GOT3 (cell line): ENCODE measurements around the gene NBPF26.
A peak's percentile ranks its signal among the peaks of the same experiment; 100 is the strongest.
"Not testable (repeated sequence)": the region's sequence is repeated elsewhere in the genome, so short reads cannot be mapped to it uniquely, and the experiment has no call there.

Experiments
- DNase-seq: peaks from one replicate; lab custom pipeline; 2025; ENCODE audit warnings: mixed read lengths; lab: John Stamatoyannopoulos, UW

The NBPF26 gene

DNA sequence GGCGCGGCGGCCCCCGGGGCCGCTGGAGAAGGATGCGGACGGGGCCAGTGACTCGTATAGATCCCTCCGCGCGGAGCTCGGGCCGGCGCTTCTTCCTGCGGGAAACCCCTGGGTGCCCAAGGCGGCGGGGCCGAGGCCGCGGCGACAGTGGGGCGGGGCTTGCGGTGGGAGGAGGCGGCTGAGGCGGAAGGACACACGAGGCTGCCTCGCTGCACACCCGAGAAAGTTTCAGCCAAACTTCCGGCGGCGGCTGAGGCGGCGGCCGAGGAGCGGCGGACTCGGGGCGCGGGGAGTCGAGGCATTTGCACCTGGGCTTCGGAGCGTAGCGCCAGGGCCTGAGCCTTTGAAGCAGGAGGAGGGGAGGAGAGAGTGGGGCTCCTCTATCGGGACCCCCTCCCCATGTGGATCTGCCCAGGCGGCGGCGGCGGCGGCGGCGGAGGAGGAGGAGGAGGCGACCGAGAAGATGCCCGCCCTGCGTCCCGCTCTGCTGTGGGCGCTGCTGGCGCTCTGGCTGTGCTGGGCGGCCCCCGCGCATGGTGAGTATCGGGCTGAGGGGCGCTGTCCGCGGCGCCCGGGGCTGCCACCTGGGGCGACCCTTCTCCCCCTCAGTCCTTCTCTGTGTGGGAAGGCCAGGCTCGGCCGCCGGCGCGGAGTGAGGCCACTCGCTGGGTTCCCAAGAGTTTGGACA, at the start of gene NBPF26:
Gene NBPF26, plus strand, starts transcription at position 231 of the 688 bp plus-strand sequence.
- DNase-seq: peak; percentile 9

DNA sequence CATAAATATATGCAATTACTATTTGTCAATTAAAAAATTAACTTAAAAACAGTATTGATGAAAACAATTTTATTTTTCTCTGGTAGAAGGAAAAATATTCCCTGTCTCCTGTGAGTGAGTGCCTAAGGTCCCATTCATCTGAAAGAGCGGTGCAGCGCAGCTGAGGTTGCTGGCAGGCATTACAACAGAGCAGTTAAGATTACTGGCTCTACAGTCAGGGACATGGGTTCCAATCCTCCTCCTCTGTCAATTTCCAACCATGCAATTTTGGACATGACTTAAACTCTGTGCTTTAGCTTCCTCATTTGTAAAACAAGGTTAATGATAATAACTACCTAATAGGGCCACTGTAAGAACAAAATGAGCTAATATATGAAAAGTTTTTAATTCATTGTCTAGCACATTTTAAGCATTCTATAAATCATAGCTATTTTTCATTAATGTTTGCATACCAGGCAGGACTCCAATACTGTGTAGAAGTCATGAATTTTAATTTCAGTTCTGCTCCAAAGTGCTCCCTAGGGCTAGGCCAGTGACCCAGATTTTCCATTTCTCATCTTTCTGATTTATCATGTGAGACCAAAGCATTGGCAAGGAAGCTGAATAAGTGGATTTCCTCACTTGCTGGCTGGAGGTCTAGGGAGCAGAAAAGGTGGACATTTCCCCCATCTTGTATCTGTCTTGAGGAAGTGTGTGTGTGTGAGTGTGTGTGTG, 43.5 kb upstream of the NBPF26 start:
- not testable (repeated sequence) for DNase-seq

DNA sequence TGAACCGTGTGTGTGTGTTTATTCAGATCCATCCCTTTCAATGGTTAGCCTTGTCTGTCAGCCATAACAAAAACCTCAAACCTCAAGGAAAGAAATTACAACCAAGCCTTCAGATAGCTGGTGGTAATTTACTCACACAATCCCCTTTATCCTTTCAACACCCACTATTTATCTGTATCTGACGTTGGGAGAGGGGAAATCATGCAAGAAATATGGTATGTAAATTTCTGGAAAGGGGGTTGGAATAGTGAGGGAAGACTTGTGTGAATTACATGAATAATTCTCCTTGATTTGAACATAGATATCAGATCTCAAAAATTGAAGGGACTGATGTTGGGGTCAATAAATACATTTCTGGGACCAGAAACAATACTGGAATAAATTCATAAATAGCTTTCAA, 42.8 kb upstream of the NBPF26 start:
- not testable (repeated sequence) for DNase-seq

DNA sequence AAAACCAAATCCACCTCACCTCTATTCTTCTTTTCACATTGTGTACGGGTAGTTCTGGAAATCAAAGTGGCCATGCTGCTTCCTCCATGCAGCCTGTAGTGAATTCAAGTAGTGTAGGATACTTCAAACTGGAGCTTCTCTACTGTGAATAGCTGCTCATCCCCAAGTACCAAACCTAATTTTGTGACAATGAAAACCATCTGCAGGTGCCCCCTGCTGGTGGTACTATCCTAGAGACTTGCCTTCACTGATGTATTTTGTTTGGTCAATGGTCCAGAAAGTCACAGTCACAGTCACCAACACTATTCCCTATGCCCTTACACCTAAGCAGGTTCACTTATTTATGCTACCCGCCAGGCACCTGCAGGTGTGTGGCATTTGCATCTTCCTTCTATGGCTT, 39.3 kb upstream of the NBPF26 start:
- not testable (repeated sequence) for DNase-seq

DNA sequence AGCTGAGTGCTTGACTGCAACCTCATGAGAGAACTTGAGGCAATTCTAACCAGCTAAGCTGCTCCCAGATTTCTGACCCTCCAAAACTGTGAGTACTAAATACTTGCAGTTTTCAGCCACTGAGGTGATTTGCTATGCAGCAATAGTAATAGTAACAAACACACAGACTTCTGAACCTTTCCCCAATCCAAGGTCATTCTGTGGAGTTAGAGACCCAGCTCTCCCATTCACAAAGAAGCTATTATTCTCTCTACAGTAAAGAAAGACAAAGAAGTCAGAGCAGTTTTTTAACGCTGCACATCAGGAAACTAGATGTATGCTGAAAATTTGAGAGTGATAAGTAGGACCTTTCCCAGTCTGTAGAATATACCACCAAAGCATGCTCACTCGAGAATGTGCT, 38.1 kb upstream of the NBPF26 start:
- DNase-seq: not testable (repeated sequence)

DNA sequence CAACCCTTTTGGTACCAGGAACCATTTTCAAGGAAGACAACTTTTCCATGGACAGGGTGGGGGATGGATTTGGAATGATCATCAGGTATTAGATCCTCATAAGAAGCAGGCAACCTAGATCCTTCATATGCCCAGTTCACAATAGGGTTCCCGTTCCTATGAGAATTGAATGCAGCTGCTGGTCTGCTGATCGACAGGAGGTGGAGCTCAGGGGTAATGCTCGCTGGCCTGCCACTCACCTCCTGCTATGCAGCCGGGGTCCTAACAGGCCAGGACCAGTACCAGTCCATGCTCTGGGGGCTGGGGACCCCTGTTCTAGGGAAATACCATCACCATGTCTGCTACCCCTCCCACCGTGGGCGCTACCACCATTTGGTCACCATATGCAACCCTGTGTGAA, 36.5 kb upstream of the NBPF26 start:
- DNase-seq: not testable (repeated sequence)

DNA sequence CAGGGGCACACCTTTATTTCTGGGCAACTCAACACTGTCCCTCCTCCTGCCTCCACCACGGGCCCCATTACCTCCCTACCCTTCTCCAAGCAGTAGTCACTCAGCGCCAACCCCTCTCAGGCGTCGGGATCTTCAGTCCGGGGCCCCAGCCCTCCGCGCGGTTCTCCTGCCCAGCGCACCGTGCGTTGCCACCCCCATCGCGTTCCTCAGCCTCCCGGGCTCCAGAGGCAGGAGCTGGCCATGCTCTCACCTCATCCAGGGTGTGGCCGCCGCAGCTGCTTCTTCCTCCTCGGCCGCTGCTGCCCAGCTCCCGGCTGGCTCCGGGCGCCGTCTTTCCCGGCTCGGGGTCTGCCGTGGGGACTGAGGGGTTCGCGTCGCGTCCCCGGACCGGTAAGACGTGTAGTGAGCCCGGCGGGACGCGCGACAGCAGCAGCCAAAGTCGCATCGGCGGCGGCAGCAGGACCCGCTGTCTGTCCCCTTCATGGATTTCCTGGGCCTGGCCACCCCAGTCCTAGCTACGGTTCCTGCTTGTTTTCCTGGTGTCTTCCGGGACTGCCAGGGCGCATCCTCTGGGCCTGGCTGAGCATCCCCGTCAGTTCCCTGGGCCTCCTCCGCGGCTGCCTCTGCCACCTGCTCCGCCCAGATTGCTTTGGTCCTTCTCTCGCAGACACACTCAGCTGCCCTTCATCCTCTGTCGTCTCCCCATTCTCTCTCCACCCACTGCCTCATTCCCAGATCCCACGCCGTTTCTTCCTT, 22.8 kb upstream of the NBPF26 start:
- not testable (repeated sequence) for DNase-seq

DNA sequence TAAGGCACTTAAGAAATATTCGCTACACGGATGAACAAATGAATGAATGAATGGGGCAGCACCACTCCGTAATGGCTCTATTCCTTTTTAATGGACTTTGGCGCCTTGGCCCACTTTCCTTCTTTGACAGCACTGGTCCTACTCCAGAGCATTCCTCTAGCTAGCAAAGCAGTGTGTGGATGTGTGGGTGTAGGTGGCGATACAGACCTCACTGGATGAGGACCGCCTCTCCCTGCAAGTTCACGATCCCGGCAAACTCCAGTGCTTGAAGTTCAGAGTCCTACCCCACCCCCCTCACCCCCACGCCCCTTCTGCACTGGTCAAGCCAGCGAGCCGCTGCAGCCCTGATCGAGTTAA, 409 bp upstream of the NBPF26 start:
- DNase-seq: not testable (repeated sequence)

DNA sequence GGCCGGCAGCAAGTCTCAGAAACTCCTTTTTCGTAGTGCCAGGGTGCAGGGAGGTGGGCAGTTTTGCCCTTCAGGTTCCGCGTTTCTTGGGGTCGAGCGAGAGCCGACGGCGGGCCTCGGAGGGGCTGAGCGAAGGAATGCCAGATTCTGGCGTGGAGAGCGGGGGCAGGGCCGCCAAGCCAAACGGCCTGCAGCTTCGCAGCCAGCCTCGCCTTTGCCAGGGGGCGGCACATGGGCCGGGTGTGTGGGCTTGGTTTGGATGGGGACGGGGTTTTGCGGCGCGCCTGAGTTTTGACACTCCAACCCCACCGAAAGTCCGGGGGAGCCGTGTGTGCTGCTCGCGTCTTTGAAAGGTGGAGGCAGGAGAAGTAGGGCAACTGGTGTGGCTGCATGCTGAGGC, 762 bp downstream of the NBPF26 start:
- not testable (repeated sequence) for DNase-seq

DNA sequence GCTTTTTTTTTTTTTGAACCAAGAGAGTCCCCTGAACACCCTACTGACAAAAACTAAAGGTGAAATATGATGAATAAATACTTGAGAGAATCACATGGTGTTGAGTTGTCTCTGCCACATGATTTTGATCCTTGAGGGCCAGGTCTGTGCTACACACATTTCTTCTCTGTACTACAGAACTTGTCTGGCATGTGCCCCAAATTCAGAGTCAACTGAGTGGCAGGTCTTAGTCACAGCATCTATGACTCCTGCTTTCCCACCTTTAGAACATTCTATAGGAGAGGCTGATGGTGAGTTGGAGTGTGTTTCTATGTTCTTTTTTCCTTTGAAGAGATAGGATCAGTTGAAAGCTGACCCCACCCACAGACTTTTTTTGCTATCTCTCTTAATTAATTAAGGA, 5.1 kb downstream of the NBPF26 start:
- DNase-seq: not testable (repeated sequence)

DNA sequence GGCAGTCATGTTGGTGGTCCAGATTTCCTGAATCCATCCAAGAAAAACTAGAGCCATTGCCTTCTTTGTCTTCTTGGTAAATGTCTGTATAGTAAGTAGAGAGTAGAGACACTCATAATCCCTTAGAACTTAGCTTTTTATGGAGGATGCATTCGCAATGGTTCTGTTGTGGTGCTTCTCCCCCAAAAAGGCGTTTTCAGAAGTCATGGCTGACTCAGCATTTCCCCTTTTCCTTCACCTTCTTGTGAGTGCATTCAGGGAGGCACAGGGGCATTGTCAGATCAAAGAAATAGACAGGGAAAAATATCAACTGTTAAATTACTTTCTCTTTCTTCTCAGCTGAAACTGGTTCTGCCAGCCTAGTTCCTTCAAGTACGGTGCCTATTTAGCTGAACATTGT, 45.3 kb downstream of the NBPF26 start:
- DNase-seq: not testable (repeated sequence)

DNA sequence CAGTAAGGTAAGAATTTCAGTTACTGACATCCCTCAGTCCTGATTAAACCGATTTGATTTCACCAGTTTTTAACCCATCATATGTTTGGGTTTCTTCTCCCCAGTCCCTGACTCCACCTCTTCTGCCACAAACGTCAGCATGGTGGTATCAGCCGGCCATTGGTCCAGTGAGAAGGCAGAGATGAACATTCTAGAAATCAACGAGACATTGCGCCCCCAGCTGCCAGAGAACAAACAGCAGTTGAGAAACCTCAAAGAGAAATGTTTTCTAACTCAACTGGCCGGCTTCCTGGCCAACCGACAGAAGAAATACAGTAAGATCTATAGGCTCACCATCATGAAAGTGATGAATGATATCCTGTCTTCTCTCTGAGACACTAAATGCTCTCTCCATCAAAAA, 81.7 kb downstream of the NBPF26 start:
- DNase-seq: not testable (repeated sequence)

DNA sequence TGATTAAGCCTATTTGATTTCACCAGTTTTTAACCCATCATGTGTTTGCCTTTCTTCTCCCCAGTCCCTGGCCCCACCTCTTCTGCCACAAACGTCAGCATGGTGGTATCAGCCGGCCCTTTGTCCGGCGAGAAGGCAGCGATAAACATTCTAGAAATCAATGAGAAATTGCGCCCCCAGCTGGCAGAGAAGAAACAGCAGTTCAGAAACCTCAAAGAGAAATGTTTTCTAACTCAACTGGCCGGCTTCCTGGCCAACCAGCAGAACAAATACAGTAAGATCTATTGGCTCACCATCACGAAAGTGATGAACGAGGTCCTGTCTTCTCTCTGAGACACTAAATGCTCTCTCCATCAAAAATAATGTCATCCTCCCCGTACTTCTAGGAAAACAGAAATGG, 88.1 kb downstream of the NBPF26 start:
- not testable (repeated sequence) for DNase-seq

DNA sequence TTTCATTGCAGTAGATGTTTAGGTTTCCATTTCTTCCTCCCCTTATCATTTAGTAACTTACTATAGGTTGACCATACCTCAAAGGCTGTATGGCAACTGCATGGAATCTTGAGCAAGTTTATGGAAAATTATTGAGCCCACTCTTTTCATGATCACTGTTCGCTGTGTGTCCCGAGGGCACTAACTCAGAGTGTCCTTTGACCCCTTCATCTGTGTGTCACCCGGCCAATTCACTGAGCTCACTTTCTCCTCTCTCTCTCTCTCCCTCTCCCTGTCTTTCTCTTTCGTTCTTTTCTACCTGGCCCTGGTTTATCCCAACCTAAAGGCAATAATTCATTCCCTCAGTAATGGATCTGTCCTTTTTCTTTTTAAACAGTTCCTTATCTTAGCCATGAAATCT, 101.3 kb downstream of the NBPF26 start:
- not testable (repeated sequence) for DNase-seq

DNA sequence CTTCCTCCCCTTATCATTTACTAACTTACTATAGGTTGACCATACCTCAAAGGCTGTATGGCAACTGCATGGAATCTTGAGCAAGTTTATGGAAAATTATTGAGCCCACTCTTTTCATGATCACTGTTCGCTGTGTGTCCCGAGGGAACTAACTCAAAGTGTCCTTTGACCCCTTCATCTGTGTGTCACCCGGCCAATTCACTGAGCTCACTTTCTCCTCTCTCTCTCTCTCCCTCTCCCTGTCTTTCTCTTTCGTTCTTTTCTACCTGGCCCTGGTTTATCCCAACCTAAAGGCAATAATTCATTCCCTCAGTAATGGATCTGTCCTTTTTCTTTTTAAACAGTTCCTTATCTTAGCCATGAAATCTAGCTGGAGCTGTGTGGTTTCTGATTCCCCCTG, 102.9 kb downstream of the NBPF26 start:
- not testable (repeated sequence) for DNase-seq

DNA sequence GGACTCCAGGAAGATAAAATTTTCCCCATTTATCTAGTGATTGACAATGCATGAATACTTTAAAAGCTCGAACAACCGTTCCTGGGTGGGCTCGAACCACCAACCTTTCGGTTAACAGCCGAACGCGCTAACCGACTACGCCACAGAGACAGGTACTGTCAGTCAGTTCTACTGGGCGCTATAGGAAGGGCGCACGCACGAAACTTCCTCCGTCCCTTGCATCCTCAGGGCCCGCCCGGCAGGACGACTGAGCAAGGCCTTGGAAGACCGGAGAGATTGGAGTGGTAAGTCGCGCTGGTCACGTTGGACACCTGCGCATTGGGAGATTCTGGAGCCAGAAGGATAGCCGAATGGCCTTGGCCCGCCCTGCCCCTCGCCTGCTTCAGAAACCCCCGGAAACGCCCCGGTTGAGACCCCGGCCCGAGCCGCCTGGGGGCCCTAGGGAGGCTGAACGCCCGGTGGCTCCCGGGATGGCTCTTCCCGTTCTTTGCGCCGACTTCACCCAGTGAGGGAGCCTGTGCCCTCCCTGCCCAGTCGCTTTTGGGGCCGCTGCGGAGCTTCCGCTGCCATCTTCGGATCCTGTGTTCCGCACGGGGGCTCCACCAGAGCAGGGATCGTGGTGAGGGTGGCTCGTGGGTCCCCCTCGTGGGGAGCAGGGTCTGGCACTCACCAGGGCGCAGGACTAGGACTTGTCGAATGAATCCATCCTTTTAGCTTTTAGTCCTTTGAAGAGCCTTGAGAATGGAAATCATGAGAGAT, 120.6 kb downstream of the NBPF26 start:
- not testable (repeated sequence) for DNase-seq

DNA sequence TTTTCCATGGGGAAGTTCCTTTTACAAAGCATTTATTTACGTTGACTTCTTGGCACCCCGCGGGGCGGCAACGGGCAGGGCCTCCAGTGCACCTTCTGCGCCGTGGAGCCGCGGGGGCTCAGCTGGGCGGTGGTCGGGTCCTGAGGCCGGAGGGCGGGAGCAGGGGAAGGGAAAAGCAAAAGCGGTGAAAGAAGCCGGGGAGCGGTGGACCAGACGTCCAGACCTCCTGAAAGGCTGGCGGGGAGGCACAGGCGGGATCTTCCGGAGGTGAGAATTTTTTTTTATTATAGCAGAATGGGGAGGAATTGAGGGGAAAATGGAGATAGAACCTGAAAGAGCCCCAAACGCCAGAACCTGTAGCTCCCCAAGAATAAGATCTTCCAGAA, 121.2 kb downstream of the NBPF26 start:
- not testable (repeated sequence) for DNase-seq

DNA sequence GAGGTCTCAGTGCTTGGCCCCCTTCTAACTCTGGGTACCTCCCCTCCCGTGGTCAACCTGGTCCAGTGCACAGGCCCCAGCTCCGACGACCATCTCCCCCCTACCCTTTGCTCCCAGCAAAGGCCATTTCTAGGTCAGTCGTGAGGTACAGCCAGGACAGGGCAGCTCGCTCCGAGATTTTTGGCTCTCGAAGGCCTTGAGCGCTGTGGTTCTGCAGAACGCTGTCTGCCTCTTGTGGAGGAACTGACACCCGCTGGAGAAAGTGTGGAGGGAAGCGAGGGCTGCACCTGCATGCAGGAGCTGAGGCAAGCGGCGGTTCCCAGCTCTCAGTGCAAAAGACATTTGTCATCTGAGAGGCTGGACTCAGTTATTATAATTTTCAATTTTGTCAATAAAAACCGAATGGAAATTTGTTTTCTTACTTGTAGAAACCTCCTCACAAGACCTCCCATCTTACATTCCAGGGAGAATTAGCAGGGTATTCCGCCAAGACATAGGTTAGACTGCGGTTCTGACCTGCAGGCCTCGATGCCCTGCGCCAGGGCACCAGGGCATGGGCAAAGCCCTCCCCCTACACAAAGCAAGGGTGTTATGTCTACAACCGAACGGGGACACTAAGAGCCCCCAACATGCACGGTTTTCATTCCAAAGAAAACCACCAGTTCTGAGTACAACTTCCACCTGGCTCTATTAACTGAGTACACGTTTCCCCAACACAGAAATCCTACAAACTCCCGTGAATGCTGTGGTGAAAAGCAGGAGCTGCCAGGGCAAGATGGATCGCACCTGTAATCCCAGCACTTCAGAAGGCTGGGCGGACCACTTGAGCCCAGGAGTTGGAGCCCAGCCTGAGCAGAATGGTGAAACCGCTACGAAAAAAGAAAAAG, 125.9 kb downstream of the NBPF26 start:
- DNase-seq: not testable (repeated sequence)

DNA sequence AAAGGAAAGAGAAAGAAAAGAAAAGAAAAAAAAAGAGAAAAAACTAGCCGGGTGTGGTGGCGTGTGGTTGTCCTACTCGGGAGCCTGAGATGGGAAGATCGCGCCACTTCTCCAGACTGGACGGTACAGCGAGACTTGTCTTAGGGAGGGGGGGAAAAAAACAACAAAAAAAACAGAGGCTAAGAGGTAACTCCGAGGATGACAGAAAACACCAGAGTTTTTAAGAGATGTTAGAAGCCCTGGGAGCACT, 126.5 kb downstream of the NBPF26 start:
- DNase-seq: peak; percentile 14

DNA sequence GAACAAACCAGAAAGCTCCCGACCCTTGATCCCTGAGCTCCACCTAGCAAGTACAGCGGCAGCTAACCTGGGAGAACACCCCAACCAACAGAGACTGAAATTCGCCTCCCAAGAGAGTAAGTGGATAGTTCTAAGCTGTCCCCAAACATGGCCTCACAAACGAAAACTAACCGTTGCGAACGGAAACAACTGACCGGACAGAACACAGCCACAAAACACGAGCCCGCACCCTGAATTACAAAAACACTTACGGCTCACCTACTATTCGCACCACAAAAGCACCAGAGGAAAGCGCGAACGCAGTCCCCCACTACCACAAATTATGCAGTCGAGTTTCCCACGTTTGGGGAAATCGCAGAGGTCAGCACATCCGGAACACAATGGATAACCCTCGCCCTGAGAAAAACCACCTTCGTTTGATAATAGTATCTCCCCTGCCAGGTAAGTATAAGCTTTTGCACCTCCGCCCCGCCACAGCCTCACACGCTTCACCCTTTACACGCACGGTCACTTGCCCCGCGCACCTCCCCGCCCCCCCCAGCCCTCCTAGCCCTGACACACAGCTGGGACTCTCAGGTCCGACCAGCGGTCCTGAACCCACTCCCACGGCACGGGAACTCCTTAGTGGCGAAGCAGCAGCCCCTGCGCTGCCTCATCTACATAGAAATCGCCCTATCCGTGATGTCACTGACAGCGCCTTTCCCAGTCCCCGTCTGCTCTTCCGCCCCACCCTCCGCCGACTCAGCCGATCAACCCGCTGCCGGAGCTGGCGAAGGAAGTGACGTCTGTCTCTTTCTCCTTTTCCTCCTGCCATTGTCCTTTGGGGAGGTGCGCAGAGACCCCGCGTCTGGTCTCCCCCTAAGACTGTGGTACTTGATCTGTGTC, 127.0 kb downstream of the NBPF26 start:
- peak; percentile 30 for DNase-seq
